NCI-H1417 treated with DMSO at 0.1 percent for 48 hours (cell line): Measurements from ENCODE around the gene FAM53B.
A peak's percentile ranks its signal among the peaks of the same experiment; 100 is the strongest.

Source experiments
- DNase-seq: peaks from one replicate; lab custom pipeline; 2025; lab: John Stamatoyannopoulos, UW

The FAM53B gene

GRCh38 chr10:124727361-124727960, 16.7 kb downstream of the FAM53B start:
- DNase-seq, result no peak

- no peak for DNase-seq
These were observed 18.4 kb downstream of the FAM53B start for GRCh38 chr10:124725791-124726190.

- DNase-seq, result no peak
These were observed 19.0 kb downstream of the FAM53B start for GRCh38 chr10:124725171-124725631.

GRCh38 chr10:124724279-124725027, 19.7 kb downstream of the FAM53B start:
- no peak for DNase-seq

GRCh38 chr10:124723826-124724225, 20.4 kb downstream of the FAM53B start:
- no peak for DNase-seq

- no peak for DNase-seq
These were observed 21.1 kb downstream of the FAM53B start for GRCh38 chr10:124722798-124723783.

- DNase-seq, result no peak
These were observed 22.7 kb downstream of the FAM53B start for GRCh38 chr10:124721330-124722045.

- DNase-seq, result no peak
These were observed 24.8 kb downstream of the FAM53B start for GRCh38 chr10:124719213-124719851.

GRCh38 chr10:124717911-124718741, 26.1 kb downstream of the FAM53B start:
- DNase-seq, result no peak

GRCh38 chr10:124717041-124717757, 27.0 kb downstream of the FAM53B start:
- no peak for DNase-seq

GRCh38 chr10:124716369-124716768, 27.8 kb downstream of the FAM53B start:
- DNase-seq, result no peak

- no peak for DNase-seq
These were observed 28.7 kb downstream of the FAM53B start for GRCh38 chr10:124715439-124715838.

GRCh38 chr10:124713679-124714255, 30.4 kb downstream of the FAM53B start:
- DNase-seq, result no peak

GRCh38 chr10:124712704-124713407, 31.3 kb downstream of the FAM53B start:
- DNase-seq, result no peak

GRCh38 chr10:124711145-124711544, 33.0 kb downstream of the FAM53B start:
- no peak for DNase-seq

- DNase-seq, result no peak
These were observed 33.8 kb downstream of the FAM53B start for GRCh38 chr10:124710266-124710881.

- DNase-seq, result no peak
These were observed 34.3 kb downstream of the FAM53B start for GRCh38 chr10:124709861-124710260.

GRCh38 chr10:124708922-124709520, 35.2 kb downstream of the FAM53B start:
- peak; percentile 10 for DNase-seq
